ENCODE results near the gene SCGB1C1. TPM values are rescaled to one million over a fixed set of nuclear protein-coding genes. Genes with fewer than 3 reads are reported as not detected.
A peak's percentile ranks its signal among the peaks of the same experiment; 100 is the strongest.

The SCGB1C1 gene
- total RNA-seq, 2 experiments from 2014 or later: not detected

- CTCF ChIA-PET: interaction anchor here (1.0 to 2.5 kb wide), 11 partner anchors 29 to 311 kb away, joined by 3 to 9 read pairs (median 5); partner anchors contain the start of genes PSMD13, PTDSS2 and RNH1
- Mint-ChIP-seq H3K4me3 (peak overlapping the region; percentile 96), H3K27ac (peak overlapping the region; percentile 100), H3K27me3 (no peaks in the 10 kb centered on the region), H3K36me3 (ENCODE audit: low read depth) (peaks cover 65% of the 10 kb centered on the region), H3K9me3 (no peaks in the 10 kb centered on the region), H3K4me1 (peaks cover 50% of the 10 kb centered on the region)
- DNase-seq: no peak
- POLR2A ChIA-PET: interaction anchor here (0.8 to 4.4 kb wide), 25 partner anchors 10 to 486 kb away, joined by 3 to 51 read pairs (median 6); partner anchors contain the start of genes HRAS, IFITM2, IFITM5 and PHRF1
Measured at GRCh38 chr11:207863-208180, 14.9 kb downstream of the SCGB1C1 start.

- DNase-seq: peak; percentile 88
- H3K4me1 Mint-ChIP-seq: peaks cover 45% of the 10 kb centered on the region
- ChIA-PET POLR2A (interaction anchor here (1.0 to 4.4 kb wide), 13 partner anchors 9 to 368 kb away, joined by 3 to 51 read pairs (median 17); partner anchors contain the start of genes PHRF1, PSMD13, PTDSS2 and RNH1), CTCF (interaction anchor here (1.7 to 2.5 kb wide), 3 partner anchors 31 to 208 kb away, joined by 4 to 6 read pairs (median 6); no protein-coding TSS in a partner anchor)
- H3K27me3 Mint-ChIP-seq: no peaks in the 10 kb centered on the region
- peak overlapping the region; percentile 100 for H3K27ac Mint-ChIP-seq
- H3K9me3 Mint-ChIP-seq: no peaks in the 10 kb centered on the region
- peak overlapping the region; percentile 96 for H3K4me3 Mint-ChIP-seq
- peaks cover 68% of the 10 kb centered on the region for H3K36me3 Mint-ChIP-seq (ENCODE audit: low read depth)
Measured at GRCh38 chr11:208181-208916, 15.5 kb downstream of the SCGB1C1 start.

GRCh38 chr11:208917-209260 lies 16.0 kb downstream of the SCGB1C1 start:
- Mint-ChIP-seq H3K4me1 (peaks cover 40% of the 10 kb centered on the region), H3K27me3 (no peaks in the 10 kb centered on the region), H3K9me3 (no peaks in the 10 kb centered on the region), H3K36me3 (ENCODE audit: low read depth) (peaks cover 68% of the 10 kb centered on the region), H3K4me3 (peak overlapping the region; percentile 96), H3K27ac (peak overlapping the region; percentile 100)
- POLR2A ChIA-PET: interaction anchor here (1.0 to 4.4 kb wide), 9 partner anchors 9 to 367 kb away, joined by 4 to 51 read pairs (median 19); partner anchors contain the start of genes PHRF1, PSMD13, PTDSS2 and SIGIRR
- no peak for DNase-seq
- CTCF ChIA-PET: interaction anchor here (2.1 kb wide), 1 partner anchor 153 kb away, joined by 4 read pairs; no protein-coding TSS in a partner anchor

- Mint-ChIP-seq H3K9me3 (no peaks in the 10 kb centered on the region), H3K4me1 (peaks cover 36% of the 10 kb centered on the region), H3K27me3 (no peaks in the 10 kb centered on the region), H3K27ac (peak overlapping the region; percentile 100), H3K4me3 (peak overlapping the region; percentile 96), H3K36me3 (ENCODE audit: low read depth) (peaks cover 69% of the 10 kb centered on the region)
- POLR2A ChIA-PET: interaction anchor here (1.0 to 4.4 kb wide), 7 partner anchors 8 to 366 kb away, joined by 4 to 51 read pairs (median 27); partner anchors contain the start of genes PHRF1, PSMD13, PTDSS2 and SIRT3
- DNase-seq: no peak
- CTCF ChIA-PET: no interaction called here
Measured at GRCh38 chr11:209275-210121, 16.6 kb downstream of the SCGB1C1 start.

- ChIA-PET CTCF (no interaction called here), POLR2A (interaction anchor here (3.9 to 4.4 kb wide), 3 partner anchors 28 to 240 kb away, joined by 19 to 51 read pairs (median 27); partner anchors contain the start of genes PSMD13, PTDSS2 and SIRT3)
- Mint-ChIP-seq H3K9me3 (no peaks in the 10 kb centered on the region), H3K4me1 (peaks cover 33% of the 10 kb centered on the region), H3K36me3 (ENCODE audit: low read depth) (peaks cover 76% of the 10 kb centered on the region), H3K27me3 (no peaks in the 10 kb centered on the region), H3K4me3 (peak overlapping the region; percentile 96), H3K27ac (peak overlapping the region; percentile 52)
- no peak for DNase-seq
Measured at GRCh38 chr11:210122-210802, 17.4 kb downstream of the SCGB1C1 start.

GRCh38 chr11:210803-211180 lies 17.9 kb downstream of the SCGB1C1 start:
- Mint-ChIP-seq H3K27me3 (no peaks in the 10 kb centered on the region), H3K4me3 (peak overlapping the region; percentile 35), H3K27ac (no peak overlapping the region), H3K36me3 (ENCODE audit: low read depth) (peaks cover 81% of the 10 kb centered on the region), H3K4me1 (peaks cover 29% of the 10 kb centered on the region), H3K9me3 (no peaks in the 10 kb centered on the region)
- ChIA-PET POLR2A (no interaction called here), CTCF (no interaction called here)
- no peak for DNase-seq

GRCh38 chr11:211295-211694 lies 18.4 kb downstream of the SCGB1C1 start:
- ChIA-PET POLR2A (interaction anchor here (1.0 kb wide), 1 partner anchor 25 kb away, joined by 5 read pairs; the partner anchor contains the start of genes PSMD13 and SIRT3), CTCF (no interaction called here)
- H3K4me3 Mint-ChIP-seq: peak overlapping the region; percentile 43
- H3K4me1 Mint-ChIP-seq: peaks cover 24% of the 10 kb centered on the region
- peaks cover 79% of the 10 kb centered on the region for H3K36me3 Mint-ChIP-seq (ENCODE audit: low read depth)
- H3K9me3 Mint-ChIP-seq: no peaks in the 10 kb centered on the region
- H3K27ac Mint-ChIP-seq: no peak overlapping the region
- H3K27me3 Mint-ChIP-seq: no peaks in the 10 kb centered on the region
- no peak for DNase-seq

- no peak overlapping the region for H3K27ac Mint-ChIP-seq
- H3K27me3 Mint-ChIP-seq: no peaks in the 10 kb centered on the region
- peaks cover 24% of the 10 kb centered on the region for H3K4me1 Mint-ChIP-seq
- H3K9me3 Mint-ChIP-seq: no peaks in the 10 kb centered on the region
- ChIA-PET CTCF (no interaction called here), POLR2A (interaction anchor here (0.9 to 1.0 kb wide), 2 partner anchors 9 to 25 kb away, joined by 3 to 5 read pairs; partner anchors contain the start of genes PSMD13 and SIRT3)
- peaks cover 76% of the 10 kb centered on the region for H3K36me3 Mint-ChIP-seq (ENCODE audit: low read depth)
- H3K4me3 Mint-ChIP-seq: no peak overlapping the region
- no peak for DNase-seq
Measured at GRCh38 chr11:211741-212140, 18.9 kb downstream of the SCGB1C1 start.

GRCh38 chr11:212150-213100 lies 19.5 kb downstream of the SCGB1C1 start:
- H3K4me3 Mint-ChIP-seq: no peak overlapping the region
- no peak for DNase-seq
- peaks cover 71% of the 10 kb centered on the region for H3K36me3 Mint-ChIP-seq (ENCODE audit: low read depth)
- CTCF ChIA-PET: interaction anchor here (0.5 kb wide), 1 partner anchor 572 kb away, joined by 3 read pairs; no protein-coding TSS in a partner anchor
- H3K27me3 Mint-ChIP-seq: no peaks in the 10 kb centered on the region
- POLR2A ChIA-PET: interaction anchor here (0.9 to 1.3 kb wide), 5 partner anchors 9 to 236 kb away, joined by 3 to 5 read pairs (median 3); partner anchors contain the start of genes PSMD13 and SIRT3
- H3K9me3 Mint-ChIP-seq: no peaks in the 10 kb centered on the region
- H3K27ac Mint-ChIP-seq: no peak overlapping the region
- peaks cover 29% of the 10 kb centered on the region for H3K4me1 Mint-ChIP-seq

- peaks cover 35% of the 10 kb centered on the region for H3K4me1 Mint-ChIP-seq
- POLR2A ChIA-PET: interaction anchor here (0.9 to 1.3 kb wide), 3 partner anchors 24 to 235 kb away, joined by 3 to 4 read pairs (median 3); partner anchors contain the start of gene PSMD13
- CTCF ChIA-PET: interaction anchor here (1.2 kb wide), 1 partner anchor 513 kb away, joined by 3 read pairs; no protein-coding TSS in a partner anchor
- no peaks in the 10 kb centered on the region for H3K27me3 Mint-ChIP-seq
- H3K36me3 Mint-ChIP-seq (ENCODE audit: low read depth): peaks cover 65% of the 10 kb centered on the region
- H3K4me3 Mint-ChIP-seq: no peak overlapping the region
- no peak for DNase-seq
- H3K27ac Mint-ChIP-seq: no peak overlapping the region
- H3K9me3 Mint-ChIP-seq: no peaks in the 10 kb centered on the region
Measured at GRCh38 chr11:213111-213510, 20.2 kb downstream of the SCGB1C1 start.

- Mint-ChIP-seq H3K9me3 (no peaks in the 10 kb centered on the region), H3K27me3 (no peaks in the 10 kb centered on the region), H3K4me3 (no peak overlapping the region), H3K36me3 (ENCODE audit: low read depth) (peaks cover 60% of the 10 kb centered on the region), H3K27ac (no peak overlapping the region), H3K4me1 (peaks cover 35% of the 10 kb centered on the region)
- POLR2A ChIA-PET: no interaction called here
- CTCF ChIA-PET: interaction anchor here (1.2 kb wide), 1 partner anchor 512 kb away, joined by 3 read pairs; no protein-coding TSS in a partner anchor
- no peak for DNase-seq
Measured at GRCh38 chr11:214083-214482, 21.2 kb downstream of the SCGB1C1 start.

Measured in activated CD4-positive, alpha-beta memory T cell treated with anti-CD3 and anti-CD28 coated beads, Interleukin-2, amount 10 ng/mL, durations not matched to agents 7 days and 5 days (primary cell).